ENCODE data around the gene RNF38.

The RNF38 gene

GRCh38 chr9:36293918-36294317, 106.2 kb downstream of the RNF38 start:
- TF ChIP-seq CTCF (IDR thresholded peaks at IDR 0.05), result no peak

- no peak for TF ChIP-seq CTCF (IDR thresholded peaks at IDR 0.05)
Measured at GRCh38 chr9:36293171-36293570, 106.9 kb downstream of the RNF38 start.

- TF ChIP-seq CTCF (IDR thresholded peaks at IDR 0.05), result no peak
Measured at GRCh38 chr9:36292641-36293040, 107.4 kb downstream of the RNF38 start.

- no peak for TF ChIP-seq CTCF (IDR thresholded peaks at IDR 0.05)
Measured at GRCh38 chr9:36290996-36291395, 109.1 kb downstream of the RNF38 start.

GRCh38 chr9:36289836-36290435, 110.1 kb downstream of the RNF38 start:
- TF ChIP-seq CTCF (IDR thresholded peaks at IDR 0.05), result no peak

- TF ChIP-seq CTCF (IDR thresholded peaks at IDR 0.05), result no peak
Measured at GRCh38 chr9:36288070-36288469, 112.0 kb downstream of the RNF38 start.
